GM23248 (cell line): ENCODE measurements around the gene TTLL5.

Experiments used
- EZH2 ChIP-seq: fragments of 200-600 bp; sonication (generic); IDR thresholded peaks from 2 replicates; pipeline ENCODE4 v1.6.1; 2018; ENCODE audit warnings: antibody characterized with exemption, mild to moderate bottlenecking; ENCODE audit not compliant: insufficient read depth, poor library complexity, severe bottlenecking
- EZH2phosphoT487 ChIP-seq: fragments of 200-600 bp; sonication (generic); IDR thresholded peaks from 2 replicates; pipeline ENCODE4 v1.6.1; 2018; ENCODE audit warnings: antibody characterized with exemption, moderate library complexity, mild to moderate bottlenecking, low read depth; ENCODE audit not compliant: insufficient read depth

DNA sequence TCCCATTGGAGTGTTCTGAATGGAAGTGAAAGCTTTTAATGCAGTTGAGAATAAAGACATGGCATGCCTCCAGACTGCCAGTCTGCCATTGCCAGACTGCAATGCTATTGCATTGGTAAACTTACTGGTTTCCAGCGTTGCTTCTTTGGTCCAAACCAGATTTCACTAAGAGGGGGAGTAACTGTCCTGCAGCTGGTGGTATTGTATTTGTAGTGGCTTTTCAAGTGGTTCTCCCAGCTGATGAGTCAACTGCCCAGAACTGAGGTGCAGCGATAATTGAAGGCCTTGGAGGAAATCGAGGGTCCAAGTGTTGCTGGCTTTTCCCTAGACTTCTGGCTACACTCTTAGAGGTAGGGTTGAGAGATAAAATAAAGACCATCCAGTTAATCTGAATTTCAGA, 32.2 kb upstream of the TTLL5 start:
- TF ChIP-seq EZH2phosphoT487 (no peak), EZH2 (no peak)
